CD4-positive, alpha-beta T cell treated with Interleukin-1 beta for 1 hour (primary cell): ENCODE results near the gene NKX2-8.

Experiments
- DNase-seq, 2 donors: peaks; one replicate each; pipeline ENCODE4 v3.0.0-alpha.2; 2020 to 2022

NKX2-8 gene

DNA sequence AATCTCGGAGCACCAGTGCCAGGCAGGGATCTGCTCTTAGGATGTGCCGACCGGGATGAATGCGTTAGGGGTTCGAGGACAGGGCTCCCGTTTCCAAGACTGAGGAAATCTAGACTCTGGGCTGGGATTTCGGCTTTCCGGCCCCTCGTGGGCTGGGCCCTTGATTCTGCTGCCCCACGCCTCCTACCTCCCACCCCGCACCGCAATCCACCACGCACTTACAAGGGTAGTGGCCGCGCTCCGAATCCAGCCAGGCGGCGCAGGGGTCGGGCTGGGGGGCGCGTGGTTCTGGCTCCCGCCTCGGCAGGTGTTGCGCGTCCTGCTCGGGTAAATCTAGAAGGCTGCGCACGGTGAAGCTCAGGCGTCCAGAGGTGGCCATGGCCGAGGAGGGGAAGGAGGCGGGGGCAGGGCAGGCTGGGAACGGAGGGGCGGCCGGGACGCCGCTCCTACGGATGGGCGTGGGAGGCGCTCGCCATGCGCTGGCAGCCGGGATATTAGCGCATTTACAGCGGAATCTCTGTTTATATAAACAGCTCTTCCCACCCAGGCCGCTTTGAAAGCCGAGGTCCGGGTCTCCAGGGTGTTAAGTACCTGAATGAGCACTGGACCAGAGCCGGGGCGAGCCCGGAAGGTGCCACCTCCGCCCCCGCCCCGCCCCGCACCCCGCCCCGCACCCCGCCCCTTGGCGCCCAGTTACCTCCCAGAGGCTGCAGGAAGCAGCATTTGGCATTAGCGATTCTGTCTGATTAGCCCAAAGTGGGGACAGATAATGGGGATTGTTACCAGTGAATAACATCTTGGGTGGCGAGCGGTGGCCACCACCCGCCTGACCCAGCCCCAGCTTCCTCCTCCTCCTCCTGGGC, at the start of gene NKX2-8:
TSS of gene NKX2-8 (minus strand) at position 604 of the 863 bp plus-strand sequence. CDS start at position 379, 225 bp downstream.
- DNase-seq, result no peak

DNA sequence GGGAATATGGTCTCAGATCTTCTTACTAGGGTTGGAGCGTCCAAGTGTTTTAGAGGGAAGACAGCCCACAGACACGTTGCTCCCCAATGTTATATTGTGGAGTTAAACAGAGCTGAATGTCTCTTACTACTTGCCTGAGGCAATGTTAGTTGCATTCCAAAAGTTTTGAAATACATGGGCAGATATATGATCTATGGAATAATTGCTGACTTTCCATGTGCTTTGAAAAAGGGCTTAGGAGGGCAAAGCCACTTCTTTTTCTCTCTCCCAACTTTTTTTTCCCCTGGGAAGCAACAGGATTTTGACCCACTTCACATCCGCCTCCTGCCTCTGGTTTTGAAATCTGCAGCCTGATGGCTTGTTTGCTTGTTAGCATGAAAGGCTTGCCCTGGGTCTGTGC, 45.6 kb upstream of the NKX2-8 start:
- DNase-seq, result no peak

DNA sequence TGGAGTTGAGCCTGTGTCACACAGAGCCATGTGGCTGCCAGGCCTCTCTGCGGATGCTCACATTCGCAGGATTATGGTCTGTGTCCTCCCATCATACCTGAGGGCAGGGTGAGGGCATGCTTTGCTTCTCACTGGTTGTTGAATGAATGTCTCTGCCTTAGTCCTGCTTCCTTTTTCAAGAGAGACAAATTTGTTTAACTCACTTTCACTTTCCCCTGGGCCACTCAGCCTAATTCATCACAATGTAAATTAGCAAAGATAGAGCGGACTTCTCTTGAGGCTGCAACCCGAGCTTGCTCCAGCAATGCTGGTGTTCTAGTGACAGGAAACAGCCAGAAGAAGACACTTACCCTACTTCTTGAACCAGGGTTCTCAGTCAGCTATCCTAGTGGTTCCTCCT, 43.7 kb upstream of the NKX2-8 start:
- DNase-seq, result no peak

DNA sequence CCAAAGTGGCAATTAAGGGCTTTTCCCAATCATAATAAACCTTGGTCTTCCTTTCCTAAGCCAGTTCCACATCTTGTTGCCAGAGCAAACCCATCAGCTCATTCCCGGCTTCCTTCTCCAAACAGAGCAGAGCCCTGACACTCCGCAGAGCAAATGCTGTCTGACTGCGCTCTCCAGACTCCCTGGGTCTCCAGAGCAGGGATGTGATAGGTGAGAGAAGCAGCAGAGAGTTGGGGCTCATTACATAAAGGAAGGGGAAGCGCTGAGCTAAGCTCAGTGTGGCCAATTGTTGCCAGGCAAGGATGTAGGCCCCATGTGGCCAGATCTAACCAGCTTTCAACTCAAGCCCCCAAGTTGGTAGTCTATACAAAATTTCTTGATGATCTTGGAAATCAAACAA, 43.0 kb upstream of the NKX2-8 start:
- no peak for DNase-seq

DNA sequence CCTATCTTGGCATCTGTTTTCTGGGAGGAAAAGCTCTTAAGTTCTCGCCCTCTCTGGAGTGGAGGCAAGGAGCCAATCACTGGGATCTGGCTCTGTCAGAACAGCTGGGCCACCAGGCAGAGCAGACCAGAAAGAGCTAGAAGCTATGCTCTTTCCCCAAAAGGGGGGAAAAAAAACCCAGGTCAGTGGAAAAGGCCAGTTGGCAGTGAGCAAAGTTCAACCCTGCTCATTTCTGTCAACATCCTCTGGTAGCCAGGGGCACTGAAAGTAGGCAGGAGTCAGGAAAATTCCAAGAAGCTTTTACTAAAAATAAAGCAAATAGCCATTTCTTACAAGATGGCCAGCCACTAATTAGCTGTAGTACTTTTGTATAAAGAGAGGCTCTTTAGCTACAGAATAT, 42.6 kb upstream of the NKX2-8 start:
- DNase-seq, result no peak

DNA sequence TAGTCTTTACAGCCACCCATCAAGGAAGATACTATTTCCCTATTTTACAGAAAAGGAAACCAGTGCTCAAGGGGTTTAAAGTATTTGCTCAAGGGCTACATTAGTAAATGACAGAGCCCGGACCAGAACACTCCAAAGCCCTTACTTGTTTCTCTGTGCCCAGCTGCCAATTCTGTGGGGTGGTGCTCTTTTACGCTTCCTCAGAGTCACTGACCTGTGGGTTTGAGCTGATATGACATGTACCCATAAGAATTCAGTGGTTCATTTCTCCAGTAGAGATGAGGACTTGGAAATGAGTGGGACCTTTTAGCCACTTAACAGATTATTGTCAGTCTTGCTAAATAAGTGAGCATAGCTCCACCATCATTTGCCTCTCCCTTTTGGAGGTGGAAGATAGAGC, 37.4 kb upstream of the NKX2-8 start:
- DNase-seq, result no peak

DNA sequence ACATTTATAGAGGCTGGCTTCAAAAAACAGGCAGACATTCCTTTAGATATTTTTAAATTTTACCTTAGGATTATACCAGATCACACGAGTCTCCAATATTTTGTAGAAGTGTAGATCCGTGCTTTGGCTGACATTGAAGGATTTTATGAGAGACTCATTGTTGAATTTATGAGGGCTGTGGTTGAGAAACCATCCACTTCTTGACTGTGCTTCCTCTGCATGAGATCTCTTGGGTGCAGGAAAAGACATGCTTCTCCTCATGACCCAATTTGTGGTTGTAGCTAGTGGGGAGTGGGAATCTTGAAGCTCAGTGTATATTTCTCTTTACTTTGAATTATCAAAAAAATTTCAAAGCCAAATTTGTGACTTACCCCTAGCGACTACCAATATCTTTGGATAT, 36.7 kb upstream of the NKX2-8 start:
- no peak for DNase-seq

DNA sequence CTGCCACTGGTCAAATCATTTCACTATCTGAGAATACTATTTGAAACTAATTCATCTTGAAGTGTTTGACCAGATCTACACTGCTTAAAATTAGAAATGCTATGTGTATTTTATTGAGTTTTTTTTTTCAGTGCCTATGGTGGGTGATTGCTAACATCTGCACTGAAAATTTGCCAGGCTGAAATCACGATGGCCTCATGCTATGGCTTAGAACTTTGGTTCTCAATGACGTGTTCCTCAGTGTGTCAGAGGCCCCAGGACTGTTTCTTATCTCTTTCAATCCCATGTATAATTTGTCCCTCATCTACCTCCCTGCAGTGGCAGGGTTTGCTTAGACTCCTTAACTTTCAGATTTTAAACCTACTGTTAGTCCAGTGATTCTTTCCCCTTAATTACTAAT, 36.2 kb upstream of the NKX2-8 start:
- no peak for DNase-seq

DNA sequence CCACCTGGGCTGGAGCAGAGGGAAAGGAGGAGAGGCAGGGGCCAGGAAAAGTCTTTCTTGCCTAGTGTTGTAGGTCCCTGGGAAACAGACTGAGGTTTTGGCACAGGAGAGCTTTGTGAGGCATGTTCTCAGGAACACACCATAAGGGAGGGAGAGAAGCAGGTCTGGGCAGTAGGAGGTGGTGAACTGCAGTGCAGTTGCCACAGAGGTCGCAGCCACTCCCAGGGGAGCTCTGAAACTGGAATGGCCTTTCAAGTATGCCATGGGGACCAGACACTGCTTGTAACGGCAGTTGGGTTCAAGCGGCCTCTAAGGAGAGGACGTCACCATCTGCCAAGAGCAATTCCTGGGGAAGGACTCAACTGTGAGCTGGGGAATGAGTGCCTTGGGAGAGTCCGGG, 35.4 kb upstream of the NKX2-8 start:
- no peak for DNase-seq

DNA sequence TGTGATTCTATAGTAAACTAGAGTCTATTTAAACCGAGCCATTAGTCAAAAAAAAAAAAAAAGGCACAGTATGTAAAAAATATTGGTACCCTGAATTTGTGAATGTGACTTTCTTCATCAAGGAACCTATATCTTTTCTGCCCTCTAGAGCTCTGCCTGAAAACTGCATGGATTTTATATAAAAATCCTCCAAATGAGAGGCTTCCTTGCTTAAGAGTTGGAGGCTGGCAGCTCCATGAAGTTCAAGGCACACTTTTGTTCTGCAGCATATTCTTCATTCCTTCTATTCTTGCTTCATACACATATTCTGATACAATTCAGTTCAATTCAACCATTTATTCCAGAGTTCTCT, 23.1 kb upstream of the NKX2-8 start:
- no peak for DNase-seq

DNA sequence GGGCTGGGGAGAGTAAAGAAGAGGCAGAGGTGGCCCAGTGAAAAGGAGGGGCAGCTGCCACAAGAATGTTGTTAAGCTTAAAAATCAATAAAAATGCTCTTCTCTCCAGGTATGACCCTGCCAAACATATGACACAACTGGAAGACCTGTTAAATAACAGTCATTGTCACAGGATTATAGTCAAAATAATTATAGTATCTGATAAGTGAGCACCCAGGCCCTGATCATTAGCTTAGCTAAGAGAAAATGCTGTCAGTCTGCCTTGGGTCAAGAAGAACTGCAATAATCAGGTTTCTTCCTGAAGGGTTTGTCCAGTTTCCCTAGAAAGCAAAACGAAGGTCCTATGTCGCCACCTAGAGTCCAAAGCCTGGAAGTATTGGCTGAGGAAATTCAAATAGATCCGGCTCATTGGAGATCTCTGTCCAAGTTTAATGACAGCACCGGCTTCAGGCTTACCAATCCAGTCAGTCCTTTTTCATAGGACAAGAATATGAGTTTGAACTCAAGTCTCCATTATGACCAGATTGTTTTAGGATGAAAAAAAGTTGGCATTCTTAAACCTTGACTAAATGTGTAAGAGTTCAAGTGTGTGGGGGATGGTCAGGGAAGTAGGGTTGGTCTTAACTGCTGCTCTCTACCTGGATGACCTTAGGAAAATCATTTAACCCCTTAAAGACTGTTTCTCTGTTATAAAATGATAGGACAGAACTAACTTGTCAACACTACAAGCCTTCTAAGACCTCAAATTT, 22.5 kb upstream of the NKX2-8 start:
- peak in 1 of 2 donors; percentile 39 for DNase-seq

DNA sequence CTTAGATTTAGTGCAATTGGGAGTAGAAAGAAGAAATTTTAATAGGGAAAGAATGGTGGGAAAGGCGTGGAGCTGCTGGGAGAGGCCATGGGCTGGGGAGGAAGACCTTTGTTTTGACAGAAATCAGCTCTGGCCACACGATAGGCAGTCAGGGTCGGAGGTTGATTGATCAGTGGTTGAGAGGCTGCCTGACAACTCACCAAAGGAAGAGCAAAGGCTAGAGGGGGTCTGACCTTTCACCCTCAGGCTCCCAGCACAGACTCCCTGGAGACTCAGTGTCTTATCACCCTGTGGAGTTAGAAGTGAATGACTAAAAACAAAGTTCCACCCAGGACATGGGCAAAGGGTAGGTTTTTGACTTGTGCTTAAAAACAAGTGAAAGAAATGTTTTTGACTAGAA, 18.0 kb upstream of the NKX2-8 start:
- DNase-seq, result no peak

DNA sequence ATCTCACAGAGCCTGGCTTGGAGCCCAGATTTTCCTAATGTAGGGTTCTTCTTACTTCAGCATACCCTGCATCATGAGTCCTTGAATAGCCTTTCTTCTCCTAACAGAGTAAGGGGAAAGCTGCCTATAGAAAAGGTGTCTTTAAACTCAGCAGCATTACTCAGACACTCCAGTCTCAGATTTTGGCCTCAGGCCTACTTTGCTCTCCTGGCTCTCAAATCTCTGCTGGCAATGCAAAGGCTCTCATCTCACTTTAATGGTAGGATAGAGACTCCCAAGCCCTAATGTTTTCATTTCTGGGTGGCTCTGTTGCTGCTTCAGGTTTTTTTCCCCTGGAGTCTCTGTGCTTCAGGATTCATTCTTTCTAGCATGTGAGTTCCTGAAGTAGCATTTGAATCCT, 9.1 kb upstream of the NKX2-8 start:
- DNase-seq, result no peak

DNA sequence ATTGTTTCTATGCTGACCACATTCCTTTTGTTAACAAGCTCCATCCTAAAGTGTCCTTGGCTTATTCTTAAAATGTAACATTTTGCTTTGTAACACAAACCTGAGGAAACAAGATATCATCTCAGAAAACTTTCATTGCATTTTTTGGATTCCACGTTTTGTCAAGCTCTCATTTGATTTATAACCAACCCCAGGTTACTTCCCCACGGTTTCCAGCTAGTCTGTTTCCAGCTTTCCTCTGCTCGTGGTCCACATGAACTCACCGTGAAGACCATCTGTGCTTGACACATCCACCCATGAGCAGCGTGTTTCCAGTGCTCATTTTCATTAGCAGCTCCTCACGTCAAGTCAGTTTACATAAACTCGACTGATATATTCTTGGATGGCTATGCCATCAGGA, 6.4 kb upstream of the NKX2-8 start:
- DNase-seq, result no peak

DNA sequence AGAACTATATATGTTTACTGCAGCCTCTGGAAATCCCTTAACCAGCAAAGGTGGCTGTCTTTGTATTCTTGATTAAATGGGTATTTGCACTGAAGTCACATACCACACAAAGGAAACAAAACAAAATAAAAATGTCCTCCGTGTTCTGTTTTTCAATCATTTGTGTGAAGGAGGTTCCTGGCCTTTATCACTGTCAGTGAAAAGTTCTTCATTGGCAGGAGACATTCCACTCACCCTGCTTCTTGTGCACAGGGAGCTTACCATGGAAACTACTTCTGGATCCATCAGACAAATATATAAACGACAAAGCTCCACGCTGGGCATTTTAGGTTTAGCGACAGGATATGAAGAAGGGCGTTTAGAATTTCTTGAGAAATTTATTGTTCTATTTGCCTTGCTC, 5.7 kb upstream of the NKX2-8 start:
- no peak for DNase-seq

DNA sequence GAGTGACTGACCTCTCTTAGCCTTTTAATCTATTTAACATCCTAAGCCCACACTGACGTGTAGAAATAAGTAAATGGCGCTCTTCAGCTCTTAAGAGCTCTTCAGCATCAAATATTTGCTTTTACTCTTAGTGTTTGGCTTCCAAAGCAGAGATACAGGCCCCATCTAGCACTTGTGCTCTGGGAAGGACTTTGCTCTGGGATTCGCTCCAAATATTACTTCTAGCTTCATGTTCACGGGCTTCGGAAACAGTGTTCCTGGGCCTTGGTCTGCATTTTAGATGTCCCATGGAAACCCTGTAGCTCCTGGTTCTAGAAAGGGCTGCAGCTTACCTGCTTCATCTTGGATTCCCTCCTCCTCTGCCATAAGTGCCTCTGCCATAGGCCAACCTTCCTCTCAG, 2.7 kb upstream of the NKX2-8 start:
- DNase-seq, result no peak

DNA sequence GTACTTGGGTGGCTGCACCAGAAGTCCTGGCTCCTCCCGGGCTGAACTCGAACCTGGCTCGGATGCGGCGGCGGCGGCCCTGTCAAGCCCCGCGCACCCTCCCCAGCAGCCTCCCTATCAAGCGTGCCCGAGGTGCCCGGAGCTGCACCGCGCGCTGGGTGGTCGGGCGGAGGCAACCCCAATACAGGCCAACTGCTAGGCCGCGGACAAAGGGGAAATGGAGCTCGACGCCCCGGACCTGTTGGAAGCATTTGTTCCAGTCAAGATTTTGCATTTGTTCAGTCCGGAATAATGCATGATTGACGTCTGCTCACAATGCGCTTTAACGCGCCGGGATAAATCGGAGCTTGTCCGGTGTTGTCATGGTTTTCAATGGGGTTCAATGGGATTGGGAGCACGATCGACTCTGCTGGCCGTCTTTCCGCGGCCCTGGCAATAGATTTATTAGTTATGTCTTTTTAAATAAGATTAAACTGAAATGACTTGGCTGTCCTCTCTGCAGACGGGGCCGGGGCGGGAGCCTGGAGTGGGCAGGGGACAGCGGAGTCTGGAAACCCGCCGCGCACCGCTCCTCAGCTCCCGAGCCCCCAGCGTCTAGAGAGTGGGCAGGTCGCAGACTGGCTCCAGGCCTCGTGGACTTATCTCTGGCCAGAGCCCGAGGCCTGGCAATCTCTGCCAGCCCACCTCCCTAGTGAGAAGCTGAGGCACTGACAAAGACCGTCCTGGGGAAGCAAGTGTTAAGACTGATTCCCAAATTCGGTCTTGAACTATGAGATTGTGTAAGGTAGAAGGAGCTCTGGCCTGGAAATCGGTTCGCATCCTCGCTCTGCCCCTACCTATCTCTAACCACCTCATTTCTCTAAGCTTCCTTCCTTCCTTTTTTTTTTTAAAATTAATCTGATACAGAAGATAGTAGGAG, 1.7 kb upstream of the NKX2-8 start:
- no peak for DNase-seq

DNA sequence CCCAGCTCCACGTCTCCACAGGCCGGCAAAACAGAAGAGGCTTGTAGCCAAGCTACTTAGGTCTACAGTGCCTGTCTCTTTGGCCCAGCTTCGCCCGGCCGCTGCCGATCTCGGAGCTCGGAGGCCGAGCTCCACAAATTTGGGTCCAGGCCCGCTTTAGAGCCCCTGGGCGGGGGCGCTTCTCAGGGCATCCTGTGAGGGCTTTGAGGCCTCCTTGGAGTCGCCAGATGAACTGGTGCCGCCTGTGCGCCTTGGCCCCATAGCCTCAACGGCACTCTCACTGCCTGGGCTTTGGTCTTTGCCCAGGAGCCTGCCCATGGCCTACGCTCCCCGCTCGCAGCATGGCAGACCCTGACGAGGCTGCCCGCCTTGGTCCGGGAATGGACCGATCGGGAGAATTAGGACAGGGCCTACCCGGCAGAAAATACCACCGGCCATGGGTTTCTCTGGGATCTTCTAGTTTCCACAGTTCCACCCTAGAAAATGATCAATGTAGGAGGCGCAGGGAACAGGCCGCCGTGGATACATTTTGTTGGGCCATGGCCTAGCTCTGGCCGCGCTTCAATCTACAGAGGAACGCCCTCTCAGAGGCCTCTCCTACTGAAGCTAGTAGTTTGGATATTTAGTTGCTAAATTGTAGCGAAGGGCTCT, 953 bp upstream of the NKX2-8 start:
- DNase-seq, result no peak

DNA sequence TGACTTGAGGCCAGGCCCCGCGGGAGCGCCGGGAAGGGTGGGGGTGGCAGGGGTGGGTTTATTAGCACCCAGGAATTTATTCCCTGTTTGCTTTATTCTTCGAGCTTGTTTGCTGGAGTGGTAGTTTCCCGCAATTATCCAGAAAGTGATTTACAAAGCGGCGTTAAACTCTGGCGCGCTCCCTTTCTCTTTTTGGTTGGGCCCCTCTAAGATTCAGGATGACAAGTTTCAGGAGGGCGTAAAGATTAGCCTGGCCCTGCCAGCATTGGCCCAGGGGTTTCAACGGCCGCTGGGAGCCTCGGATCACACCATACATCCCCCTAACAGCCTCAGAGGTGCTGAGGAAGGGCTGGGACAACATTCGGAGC, 444 bp upstream of the NKX2-8 start:
- DNase-seq, result no peak

DNA sequence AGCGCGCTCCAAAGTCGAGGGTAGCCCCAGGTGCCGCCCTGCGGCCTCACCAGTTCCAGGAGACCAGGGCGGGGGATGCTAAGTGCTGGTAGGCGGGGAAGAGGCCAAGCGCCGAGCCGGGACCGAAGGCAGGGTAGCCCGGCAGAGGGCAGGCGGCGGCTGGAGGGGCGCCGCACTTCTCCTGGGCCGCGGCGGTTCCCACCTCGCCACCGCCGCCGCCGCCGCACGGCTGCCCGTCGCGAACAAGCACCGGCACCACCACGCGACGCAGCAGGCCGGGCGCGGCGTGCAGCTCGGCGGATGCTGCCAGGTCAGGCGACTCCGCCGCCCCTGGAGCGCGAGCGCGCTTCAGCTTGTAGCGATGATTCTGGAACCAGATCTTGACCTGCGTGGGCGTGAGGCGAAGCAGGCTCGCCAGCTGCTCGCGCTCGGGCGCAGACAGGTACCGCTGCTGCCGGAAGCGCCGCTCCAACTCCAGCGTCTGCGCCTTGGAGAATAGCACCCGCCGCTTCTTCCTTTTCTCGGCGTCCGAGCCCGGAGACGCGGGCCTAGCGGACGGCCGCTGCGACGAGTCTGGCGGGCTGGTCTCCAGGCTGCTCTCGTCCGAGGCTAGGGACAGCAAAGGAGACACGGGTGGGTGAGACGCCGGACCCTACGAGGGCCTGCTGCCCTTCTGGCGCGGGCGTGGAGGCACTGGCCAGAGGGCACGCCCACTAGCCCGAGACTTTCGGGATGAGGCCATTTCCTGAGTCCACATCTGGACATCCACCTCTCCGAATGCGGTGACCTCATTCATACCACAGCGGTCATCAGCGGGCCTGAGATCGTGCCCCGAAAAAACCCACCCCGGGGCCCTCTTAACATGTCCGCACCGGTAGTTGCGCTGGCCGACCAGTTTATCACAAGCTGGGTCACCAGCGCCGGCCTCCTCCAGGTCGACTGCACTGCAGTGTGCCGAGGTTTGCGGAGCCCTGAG, 1.3 kb downstream of the NKX2-8 start:
- DNase-seq, result no peak

DNA sequence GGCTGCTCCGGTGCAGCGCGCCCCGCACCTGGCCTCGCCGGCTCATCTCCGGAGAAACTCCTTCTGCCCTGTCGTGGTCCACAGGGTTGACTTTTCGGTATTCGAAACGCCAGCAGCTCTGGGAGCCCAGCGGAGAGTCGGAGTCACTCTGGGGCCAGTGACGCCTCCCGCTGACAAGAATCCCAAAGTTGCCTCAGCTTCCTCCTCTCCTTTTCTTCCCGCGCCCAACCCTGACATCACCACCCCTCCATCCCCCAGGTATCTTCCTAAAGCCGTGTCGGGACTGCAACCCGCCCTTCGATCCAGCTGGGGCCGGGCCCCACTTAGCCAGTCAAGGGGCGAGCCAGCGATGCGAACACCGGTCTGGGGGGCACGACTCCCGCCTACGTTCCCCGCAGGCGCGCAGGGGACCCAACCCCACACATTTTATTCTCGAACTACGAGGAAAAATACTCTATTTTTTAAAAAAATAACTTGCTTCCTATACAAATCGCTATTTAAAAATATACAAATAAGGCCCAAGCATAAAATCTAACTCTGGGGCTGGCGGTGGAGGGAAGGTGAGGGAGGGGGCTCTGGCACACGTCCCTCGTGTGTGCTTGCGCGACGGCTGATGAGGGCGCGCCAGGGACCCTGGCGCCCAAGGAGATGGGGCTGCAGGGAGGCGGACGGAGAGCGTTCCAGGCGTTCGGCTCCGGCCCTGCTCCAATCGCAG, 2.1 kb downstream of the NKX2-8 start:
- no peak for DNase-seq
